HG03039 (cell line): ENCODE results near the gene DLX4.

Experiments used
- ATAC-seq: cut with Tn5 transposase; IDR thresholded peaks from one replicate; pipeline ENCODE4 v1.9.1; 2021; ENCODE audit warnings: mild to moderate bottlenecking, moderate library complexity; ENCODE audit not compliant: unreplicated experiment

DLX4 gene

DNA sequence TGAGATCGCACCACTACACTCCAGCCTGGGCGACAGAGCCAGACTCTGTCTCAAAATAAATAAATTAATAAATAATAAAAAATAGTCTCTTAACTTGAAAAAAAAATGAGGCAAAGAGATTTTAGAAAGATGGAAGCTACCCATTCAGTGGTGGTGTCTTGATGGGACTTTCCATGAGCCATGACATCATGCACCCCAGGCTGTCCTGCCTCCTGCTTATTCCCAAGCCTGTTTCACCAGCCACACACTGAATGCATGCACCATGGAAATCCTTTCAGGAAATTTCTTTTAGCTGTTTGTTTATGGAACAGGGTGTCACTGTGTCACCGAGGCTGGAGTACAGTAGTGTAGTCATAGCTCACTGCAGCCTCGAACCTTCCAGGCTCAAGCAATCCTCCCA is 34.9 kb downstream of the DLX4 start:
- no peak for ATAC-seq

DNA sequence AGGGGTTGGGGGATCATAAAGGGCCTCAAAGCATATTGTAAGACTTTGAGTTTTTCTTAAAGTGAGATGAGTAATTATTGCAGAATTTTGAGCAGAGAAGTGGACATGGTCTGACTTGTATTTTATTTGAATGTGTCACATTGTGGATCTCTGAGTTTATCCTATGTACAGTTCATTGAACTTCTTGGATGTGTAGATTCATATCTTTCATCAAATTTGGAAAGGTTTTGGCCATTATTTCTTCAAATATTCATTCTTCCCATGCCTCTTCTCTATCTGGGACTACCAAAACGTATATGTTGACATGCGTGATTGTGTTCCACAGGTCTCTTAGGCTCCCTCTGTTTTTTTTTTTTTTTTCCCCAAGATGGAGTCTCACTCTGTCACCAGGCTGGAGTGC is 40.3 kb downstream of the DLX4 start:
- no peak for ATAC-seq

DNA sequence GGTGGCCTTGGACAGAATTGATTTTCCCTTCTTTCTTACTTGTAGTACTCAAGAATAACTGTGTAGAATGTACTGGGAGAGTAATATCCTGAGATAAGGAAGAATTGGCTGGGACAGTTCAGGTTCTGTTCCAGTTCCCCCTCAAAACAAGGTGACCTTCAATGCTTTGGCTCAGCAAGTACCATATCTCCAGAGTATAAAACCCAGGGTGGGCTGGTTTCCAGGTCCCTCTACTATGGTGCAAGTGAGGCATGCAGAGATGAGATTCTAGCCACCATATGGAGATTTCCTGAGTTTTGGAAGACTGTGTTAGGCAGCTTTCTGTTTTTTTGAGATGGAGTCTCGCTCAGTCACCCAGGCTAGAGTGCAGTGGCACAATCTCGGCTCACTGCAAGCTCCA is 44.1 kb downstream of the DLX4 start:
- ATAC-seq, result no peak

DNA sequence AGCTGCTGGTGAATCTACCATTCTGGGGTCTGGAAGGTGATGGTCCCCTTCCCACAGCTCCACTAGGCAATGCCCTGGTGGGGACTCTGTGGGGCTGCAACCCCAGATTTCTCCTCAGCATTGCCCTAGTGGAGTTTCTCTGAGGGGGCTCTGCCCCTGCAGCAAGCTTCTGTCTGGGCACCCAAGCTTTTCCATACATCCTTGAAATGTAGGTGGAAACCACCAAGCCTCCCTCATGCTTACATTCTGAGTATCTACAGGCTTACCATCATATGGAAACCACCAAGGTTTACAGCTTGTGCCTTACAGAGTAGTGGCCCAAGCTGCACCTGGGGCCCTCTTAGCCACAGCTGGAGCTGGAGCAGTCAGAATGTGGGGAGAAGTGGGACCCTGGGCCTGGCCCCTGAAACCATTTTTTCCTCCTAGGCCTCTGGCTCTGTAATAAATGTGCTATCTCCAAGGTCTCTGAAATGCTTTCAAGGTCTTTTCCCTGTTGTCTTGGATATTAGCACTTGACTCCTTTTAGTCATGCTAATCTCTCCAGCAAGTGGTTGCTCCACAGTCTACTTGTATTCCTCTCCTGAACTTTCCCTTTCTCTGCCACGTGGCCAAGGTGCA is 45.6 kb downstream of the DLX4 start:
- no peak for ATAC-seq

DNA sequence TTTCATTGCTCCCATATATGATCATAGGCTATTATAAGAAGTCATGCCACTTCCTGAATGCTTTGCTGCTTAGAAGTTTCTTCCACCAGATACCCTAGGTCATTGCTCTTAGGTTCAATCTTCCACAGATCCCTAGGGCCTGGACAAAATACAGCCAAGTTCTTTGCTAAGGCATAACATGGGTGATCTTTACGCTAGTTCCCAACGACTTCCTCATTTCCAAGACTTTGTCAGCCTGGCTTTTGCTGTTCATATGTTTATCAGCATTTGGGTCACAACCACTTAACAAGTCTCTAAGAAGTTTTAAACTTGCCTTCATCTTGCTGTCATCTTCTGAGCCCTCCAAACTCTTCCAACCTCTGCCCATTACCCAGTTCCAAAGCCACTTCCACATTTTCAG is 46.2 kb downstream of the DLX4 start:
- ATAC-seq, result no peak

- no peak for ATAC-seq
Observed at GRCh38 chr17:50018909-50019308, 49.9 kb downstream of the DLX4 start.

DNA sequence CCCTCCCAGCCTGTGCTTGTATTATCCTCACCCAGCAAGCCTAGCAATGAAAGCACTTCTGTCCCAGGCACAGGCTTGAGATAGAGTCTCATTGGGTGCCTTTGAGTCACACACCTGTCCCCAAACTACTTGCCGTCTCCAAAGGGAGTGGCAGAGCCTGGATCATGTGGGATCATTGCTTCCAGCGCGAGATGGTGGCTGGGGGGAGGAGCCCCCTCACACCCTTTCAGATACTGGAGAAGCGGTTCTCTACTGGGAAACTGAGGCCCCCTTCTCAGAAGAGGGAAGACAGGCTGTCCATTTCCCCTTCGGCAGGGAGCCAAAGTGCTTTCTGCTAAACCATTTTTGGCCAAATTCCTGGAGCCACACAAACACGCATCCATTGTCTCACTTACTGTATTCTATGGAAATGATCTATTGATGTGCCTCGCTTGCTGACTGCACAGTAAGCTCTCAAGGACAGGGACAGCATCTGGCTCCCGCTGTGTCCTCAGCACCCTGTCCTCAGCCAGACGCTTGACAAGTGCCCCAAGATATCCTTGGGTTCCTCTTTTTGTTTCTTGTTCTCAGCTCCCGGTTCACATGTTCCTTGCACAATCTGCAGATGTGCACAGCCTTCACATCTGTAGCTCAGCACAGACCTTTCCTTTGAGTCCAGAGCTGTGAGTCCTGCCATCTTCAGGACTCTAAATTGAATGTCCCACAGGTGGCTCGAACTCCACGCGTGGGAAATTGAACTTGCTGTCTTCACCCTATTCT is 52.0 kb downstream of the DLX4 start:
- ATAC-seq, result no peak

DNA sequence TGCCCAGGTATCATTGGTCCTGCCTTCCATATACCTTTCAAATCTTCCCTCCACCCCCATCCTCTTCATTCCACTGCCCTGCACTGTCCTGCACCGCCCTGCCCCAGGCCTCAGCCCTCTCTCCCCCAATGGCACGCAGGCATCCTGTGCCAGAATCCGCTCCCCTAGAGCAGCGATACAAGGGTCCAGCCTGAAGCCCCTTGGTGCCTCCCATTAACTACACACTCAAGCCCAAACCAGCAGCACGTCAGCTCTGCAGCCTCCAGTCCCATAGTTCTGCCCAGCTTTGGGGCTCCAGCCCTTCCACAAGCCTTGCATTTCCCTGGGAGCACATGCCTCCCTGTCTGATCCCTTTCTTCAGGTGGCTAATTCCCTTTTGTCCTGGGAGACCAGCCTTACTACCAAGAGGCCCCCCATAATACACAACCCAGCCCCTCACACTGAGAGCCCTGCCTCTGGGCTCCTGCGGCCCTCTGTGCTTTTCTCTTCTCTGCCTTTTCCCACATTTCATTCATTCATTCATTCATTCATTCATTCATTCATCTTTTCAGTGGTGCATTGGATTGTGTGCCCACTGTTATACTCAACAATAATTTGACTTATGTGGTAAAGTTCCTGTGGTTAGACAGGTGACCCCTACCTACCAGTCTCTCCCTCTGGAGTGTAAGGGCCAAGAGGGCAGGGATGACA is 52.8 kb downstream of the DLX4 start:
- ATAC-seq, result no peak

DNA sequence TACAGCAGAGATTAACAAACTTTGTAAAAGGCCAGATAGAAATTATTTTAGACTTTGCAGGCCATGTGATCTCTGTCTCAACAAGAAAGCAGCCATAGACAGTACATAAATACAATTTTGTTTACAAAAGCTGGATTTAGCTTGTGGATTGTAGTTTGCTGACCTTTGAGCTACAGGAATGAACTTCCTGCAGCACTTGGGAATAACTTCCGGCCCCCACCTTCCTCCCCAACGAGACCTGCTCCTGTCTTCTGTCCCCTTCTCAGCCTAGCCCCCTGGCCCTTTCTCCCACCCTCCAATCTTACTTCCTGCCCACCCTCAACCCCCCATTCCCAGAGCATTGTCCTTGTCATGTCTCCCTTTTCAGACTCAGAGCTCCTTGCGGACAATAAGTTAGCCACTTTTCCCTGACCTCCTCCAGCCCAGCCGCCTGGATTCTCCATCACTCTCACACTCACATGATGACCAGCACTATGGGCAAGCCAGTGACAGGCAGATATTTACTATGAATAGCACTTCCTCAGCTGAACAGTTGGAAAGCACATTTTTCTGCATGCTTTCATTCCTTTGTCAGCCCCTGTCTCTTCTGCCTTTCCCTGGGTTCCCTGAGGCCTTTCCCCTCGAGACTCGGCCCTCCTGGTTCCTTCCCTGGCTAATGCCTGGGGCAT is 53.6 kb downstream of the DLX4 start:
- no peak for ATAC-seq

DNA sequence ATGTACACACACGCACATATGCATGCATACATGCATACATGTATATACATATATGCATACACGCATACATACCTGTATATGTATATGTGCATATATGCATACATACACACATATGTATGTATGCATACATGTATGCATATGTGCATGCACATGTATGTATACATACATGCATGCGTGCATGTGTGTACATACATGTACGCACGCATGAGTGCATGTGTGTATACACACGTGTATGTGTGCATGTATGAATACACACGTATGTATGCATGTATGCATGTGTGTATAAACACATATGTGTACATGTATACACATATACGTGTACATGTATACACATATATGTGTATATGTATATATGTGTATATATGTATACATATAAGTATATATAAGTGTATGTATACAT is 54.5 kb downstream of the DLX4 start:
- no peak for ATAC-seq
